ENCODE measurements around the gene UNC5C.
"Not testable (repeated sequence)": the region's sequence is repeated elsewhere in the genome, so short reads cannot be mapped to it uniquely, and the experiment has no call there.

Gene UNC5C

DNA sequence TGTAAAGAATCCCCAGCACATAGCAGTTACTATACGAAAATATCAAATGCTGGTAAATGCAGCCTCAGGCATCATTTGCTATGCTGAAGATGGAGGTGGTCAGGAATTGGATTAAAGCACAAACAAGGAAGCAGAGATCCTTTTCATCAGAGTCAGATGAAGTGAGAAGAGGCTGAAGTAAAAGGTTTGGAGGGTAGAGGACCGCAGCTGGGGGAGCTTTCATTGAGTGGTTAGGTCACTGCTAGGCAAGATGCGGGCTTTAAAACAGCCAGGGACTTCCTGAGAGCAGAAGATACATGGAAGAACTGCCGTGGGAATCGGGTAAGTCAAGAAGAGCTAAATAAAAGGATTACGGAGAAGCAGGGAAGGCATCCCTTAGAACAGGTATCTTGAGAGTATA lies 351.4 kb downstream of the UNC5C start:
- Mint-ChIP-seq H3K27me3 (no peaks in the 10 kb centered on the region), H3K27ac (no peak overlapping the region), H3K36me3 (ENCODE audit: insufficient read depth) (no peaks in the 10 kb centered on the region), H3K4me3 (no peak overlapping the region), H3K4me1 (ENCODE audit: low read depth in 2 of 2) (peaks cover 0 to 3% of the 10 kb centered on the region in 2 donors), H3K9me3 (peaks cover 8 to 11% of the 10 kb centered on the region in 2 donors)
- DNase-seq (no peak), ATAC-seq (replicated peaks) (no peak)

DNA sequence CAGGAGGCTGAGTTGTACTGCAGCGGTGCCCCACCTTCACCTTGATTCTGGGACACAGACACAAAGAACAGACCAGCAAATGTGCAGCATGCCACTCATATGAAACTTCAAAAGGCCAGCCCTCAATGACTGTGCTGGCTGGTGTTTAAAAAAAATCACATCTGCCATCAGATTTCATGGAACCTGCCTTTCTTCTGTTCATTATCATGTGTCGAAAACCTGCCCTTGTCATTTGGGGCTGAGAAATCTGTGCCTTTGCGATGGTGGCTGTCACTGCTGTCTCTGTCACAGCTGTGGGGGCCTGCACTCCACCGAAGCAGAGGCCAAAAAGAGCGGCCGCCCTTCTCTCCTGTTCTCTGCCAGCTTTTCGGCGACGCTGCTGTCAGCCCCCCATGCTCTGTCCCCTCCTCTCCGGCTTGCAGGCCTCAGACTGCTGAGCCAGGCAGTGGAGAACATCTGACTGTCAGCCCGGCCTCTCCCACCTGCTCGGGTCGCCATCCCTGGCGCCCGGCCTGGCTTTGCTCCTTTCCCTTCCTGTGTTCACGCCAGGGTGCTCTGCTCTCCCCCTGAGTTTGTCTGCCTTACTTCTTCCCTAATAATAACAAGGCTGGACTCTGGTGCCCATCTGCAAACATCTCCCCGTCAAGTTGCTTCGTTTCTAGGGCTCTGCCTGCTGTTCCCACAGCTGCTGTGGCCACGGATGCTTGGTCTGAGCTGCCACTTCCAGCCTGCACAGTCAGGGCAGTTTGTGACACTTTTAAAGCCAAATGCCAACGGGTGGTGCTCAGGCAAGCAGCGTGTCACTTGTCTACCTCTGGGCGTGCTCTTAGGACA lies 355.2 kb downstream of the UNC5C start:
- peaks cover 6 to 7% of the 10 kb centered on the region in 2 donors for H3K9me3 Mint-ChIP-seq
- H3K4me1 Mint-ChIP-seq (ENCODE audit: low read depth in 2 of 2), result peaks cover 0 to 5% of the 10 kb centered on the region in 2 donors
- H3K27ac Mint-ChIP-seq, result no peak overlapping the region
- DNase-seq, result no peak
- H3K27me3 Mint-ChIP-seq, result no peaks in the 10 kb centered on the region
- ATAC-seq (replicated peaks), result no peak
- no peaks in the 10 kb centered on the region for H3K36me3 Mint-ChIP-seq (ENCODE audit: insufficient read depth)
- H3K4me3 Mint-ChIP-seq, result no peak overlapping the region

DNA sequence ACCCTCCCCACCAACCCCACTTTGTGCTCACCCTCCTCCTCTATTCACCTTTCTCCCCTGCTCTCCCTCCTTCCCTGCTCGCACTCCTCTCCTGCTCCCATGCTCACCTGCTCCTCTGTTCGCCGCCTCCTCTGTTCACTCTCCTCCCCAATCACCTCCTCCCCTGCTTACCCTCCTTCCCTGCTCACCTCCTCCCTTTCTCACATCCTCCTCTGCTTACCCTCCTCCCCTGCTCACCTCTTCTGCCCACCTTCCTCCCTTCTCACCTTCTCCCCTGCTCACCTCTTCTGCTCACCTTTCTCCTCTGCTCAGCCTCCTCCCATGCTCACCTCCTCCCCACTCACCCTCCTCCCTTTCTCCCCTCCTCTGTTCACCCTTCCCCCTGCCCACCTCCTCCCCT lies 357.2 kb downstream of the UNC5C start:
- DNase-seq, result no peak
- H3K9me3 Mint-ChIP-seq, result peaks cover 6% of the 10 kb centered on the region in 2 donors
- peaks cover 0 to 5% of the 10 kb centered on the region in 2 donors for H3K4me1 Mint-ChIP-seq (ENCODE audit: low read depth in 2 of 2)
- no peak overlapping the region for H3K27ac Mint-ChIP-seq
- H3K27me3 Mint-ChIP-seq, result no peaks in the 10 kb centered on the region
- H3K4me3 Mint-ChIP-seq, result no peak overlapping the region
- no peak for ATAC-seq (replicated peaks)
- no peaks in the 10 kb centered on the region for H3K36me3 Mint-ChIP-seq (ENCODE audit: insufficient read depth)

DNA sequence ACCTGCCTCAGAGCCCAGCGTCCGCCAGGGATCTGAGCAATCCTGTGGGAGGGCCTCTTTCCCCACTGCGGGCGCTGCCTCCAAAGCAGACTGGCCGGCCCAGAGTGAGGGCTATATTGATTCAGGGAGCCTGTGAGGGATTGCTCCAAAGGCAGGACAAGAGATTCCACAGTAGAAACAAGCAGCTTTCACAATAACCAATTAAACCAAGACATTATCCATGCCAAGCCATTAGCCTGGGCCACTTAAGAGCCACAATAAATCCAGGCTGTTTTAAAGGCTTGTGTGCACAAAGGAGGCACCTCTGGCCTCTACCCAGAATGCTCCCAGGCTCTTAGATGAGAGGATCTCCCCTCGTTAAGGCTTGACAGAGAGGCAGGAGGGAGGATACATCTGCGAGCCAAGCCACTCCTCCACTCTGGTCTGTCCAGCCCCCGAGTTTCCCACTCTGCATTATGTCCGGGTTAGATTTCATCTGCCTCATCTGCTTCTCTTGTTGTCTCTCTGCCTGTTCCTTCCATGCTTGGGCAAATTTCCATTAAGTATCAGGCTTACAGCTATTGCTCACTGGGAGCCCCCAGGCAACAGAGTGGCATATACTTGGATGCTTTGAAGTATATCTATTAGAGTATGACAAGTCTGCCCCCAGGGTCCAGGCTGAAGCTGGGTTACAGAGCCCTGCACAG lies 357.9 kb downstream of the UNC5C start:
- Mint-ChIP-seq H3K27me3 (no peaks in the 10 kb centered on the region), H3K9me3 (peaks cover 6% of the 10 kb centered on the region in 2 donors), H3K4me1 (ENCODE audit: low read depth in 2 of 2) (peaks cover 0 to 5% of the 10 kb centered on the region in 2 donors), H3K27ac (no peak overlapping the region), H3K36me3 (ENCODE audit: insufficient read depth) (no peaks in the 10 kb centered on the region), H3K4me3 (no peak overlapping the region)
- no peak for DNase-seq
- ATAC-seq (replicated peaks), result no peak

GRCh38 chr4:95188701-95189370 lies 359.9 kb downstream of the UNC5C start:
- H3K36me3 Mint-ChIP-seq (ENCODE audit: insufficient read depth), result no peaks in the 10 kb centered on the region
- peak; percentile 46 for ATAC-seq (replicated peaks)
- no peaks in the 10 kb centered on the region for H3K27me3 Mint-ChIP-seq
- no peak for DNase-seq
- peaks cover 2 to 6% of the 10 kb centered on the region in 2 donors for H3K9me3 Mint-ChIP-seq
- H3K4me1 Mint-ChIP-seq (ENCODE audit: low read depth in 2 of 2), result peaks cover 0 to 3% of the 10 kb centered on the region in 2 donors
- no peak overlapping the region for H3K27ac Mint-ChIP-seq
- H3K4me3 Mint-ChIP-seq, result no peak overlapping the region

DNA sequence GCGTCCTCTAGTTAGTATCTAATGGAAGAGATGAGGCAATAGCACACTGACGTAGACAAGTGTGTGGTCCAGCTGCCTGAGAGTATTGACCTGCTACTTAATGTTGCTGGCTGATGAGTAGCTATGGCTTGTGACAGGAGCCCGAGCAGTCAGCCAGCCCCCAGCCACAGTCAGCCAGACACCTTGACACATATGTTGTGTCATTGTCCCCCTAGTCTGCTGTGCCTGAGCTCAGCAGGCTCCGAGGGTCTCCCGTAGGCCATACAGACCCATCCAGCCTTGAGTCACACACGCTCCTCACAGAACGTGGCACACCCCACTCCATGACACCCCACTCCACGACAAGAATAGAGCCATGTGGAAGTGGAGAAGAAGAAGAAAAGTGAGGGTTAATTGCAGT lies 362.1 kb downstream of the UNC5C start:
- H3K27me3 Mint-ChIP-seq, result no peaks in the 10 kb centered on the region
- no peaks in the 10 kb centered on the region for H3K4me1 Mint-ChIP-seq (ENCODE audit: low read depth in 2 of 2)
- H3K27ac Mint-ChIP-seq, result no peak overlapping the region

DNA sequence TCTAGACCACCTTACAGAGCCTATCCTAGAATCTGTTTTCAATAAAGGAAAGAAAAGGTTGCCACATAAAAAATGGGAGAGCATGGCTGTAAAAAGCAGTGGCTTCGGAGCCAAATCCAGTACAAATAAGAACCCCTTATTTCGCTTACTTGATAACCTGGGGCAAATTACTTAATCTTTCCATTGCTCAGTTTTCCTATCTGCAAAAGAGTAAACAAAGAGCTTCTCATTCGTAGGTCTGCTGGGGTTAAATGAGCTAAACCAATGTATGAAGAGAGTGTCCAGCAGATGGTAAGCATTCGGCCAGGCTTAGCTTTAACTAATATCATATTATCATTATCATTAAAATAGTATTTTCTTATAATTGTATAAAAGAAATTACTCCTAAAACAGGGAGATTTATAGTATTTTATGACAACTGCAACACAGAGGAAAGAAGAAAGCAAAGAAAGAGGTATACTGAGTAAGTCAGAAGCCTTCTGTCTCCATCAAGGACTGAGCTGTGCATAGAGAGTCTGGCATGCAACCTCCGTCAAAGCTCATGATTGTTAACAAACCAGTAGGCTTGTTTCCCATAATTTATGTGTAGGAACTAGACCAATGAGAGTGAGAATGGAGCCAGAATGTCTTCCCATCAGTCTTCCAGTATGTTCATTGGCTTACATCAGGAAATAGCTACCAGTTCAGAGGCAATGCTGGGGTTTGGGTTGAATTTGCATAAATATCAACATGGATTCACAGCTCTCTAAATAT lies 364.9 kb downstream of the UNC5C start:
- Mint-ChIP-seq H3K27ac (no peak overlapping the region), H3K36me3 (ENCODE audit: insufficient read depth) (no peaks in the 10 kb centered on the region), H3K4me3 (no peak overlapping the region), H3K4me1 (ENCODE audit: low read depth in 2 of 2) (no peaks in the 10 kb centered on the region), H3K27me3 (no peaks in the 10 kb centered on the region), H3K9me3 (no peaks in the 10 kb centered on the region)
- no peak for DNase-seq
- ATAC-seq (replicated peaks), result no peak

More for the DNA sequence above, 362.1 kb downstream of the UNC5C start:
- DNase-seq (no peak), ATAC-seq (replicated peaks) (no peak)
- Mint-ChIP-seq H3K9me3 (no peaks in the 10 kb centered on the region), H3K4me3 (no peak overlapping the region), H3K36me3 (ENCODE audit: insufficient read depth) (no peaks in the 10 kb centered on the region)

- Mint-ChIP-seq H3K4me1 (ENCODE audit: low read depth in 2 of 2) (no peaks in the 10 kb centered on the region), H3K36me3 (ENCODE audit: insufficient read depth) (no peaks in the 10 kb centered on the region), H3K4me3 (no peak overlapping the region), H3K27me3 (peaks cover 0 to 6% of the 10 kb centered on the region in 2 donors), H3K27ac (peak overlapping the region in 1 of 2 donors; percentile 13), H3K9me3 (peaks cover 0 to 2% of the 10 kb centered on the region in 2 donors)
- no peak for DNase-seq
- no peak for ATAC-seq (replicated peaks)
These were observed 366.8 kb downstream of the UNC5C start for GRCh38 chr4:95181996-95182306.

- Mint-ChIP-seq H3K4me1 (ENCODE audit: low read depth in 2 of 2) (no peaks in the 10 kb centered on the region), H3K4me3 (no peak overlapping the region), H3K27ac (no peak overlapping the region), H3K9me3 (peaks cover 0 to 2% of the 10 kb centered on the region in 2 donors), H3K36me3 (ENCODE audit: insufficient read depth) (no peaks in the 10 kb centered on the region), H3K27me3 (peaks cover 0 to 7% of the 10 kb centered on the region in 2 donors)
- DNase-seq (no peak), ATAC-seq (replicated peaks) (peak; percentile 37)
These were observed 367.4 kb downstream of the UNC5C start for GRCh38 chr4:95181243-95181995.

GRCh38 chr4:95180531-95181242 lies 368.1 kb downstream of the UNC5C start:
- peaks cover 0 to 7% of the 10 kb centered on the region in 2 donors for H3K27me3 Mint-ChIP-seq
- no peak overlapping the region for H3K4me3 Mint-ChIP-seq
- peaks cover 0 to 2% of the 10 kb centered on the region in 2 donors for H3K9me3 Mint-ChIP-seq
- DNase-seq, result no peak
- no peak for ATAC-seq (replicated peaks)
- no peaks in the 10 kb centered on the region for H3K4me1 Mint-ChIP-seq (ENCODE audit: low read depth in 2 of 2)
- no peaks in the 10 kb centered on the region for H3K36me3 Mint-ChIP-seq (ENCODE audit: insufficient read depth)
- no peak overlapping the region for H3K27ac Mint-ChIP-seq

GRCh38 chr4:95178938-95179337 lies 369.8 kb downstream of the UNC5C start:
- Mint-ChIP-seq H3K36me3 (ENCODE audit: insufficient read depth) (no peaks in the 10 kb centered on the region), H3K9me3 (peaks cover 0 to 2% of the 10 kb centered on the region in 2 donors), H3K4me1 (ENCODE audit: low read depth in 2 of 2) (no peaks in the 10 kb centered on the region), H3K27me3 (peaks cover 0 to 7% of the 10 kb centered on the region in 2 donors), H3K4me3 (no peak overlapping the region), H3K27ac (no peak overlapping the region)
- no peak for DNase-seq
- no peak for ATAC-seq (replicated peaks)

GRCh38 chr4:95171377-95171776 lies 377.4 kb downstream of the UNC5C start:
- H3K4me3 Mint-ChIP-seq; ATAC-seq (replicated peaks); H3K9me3 Mint-ChIP-seq; H3K36me3 Mint-ChIP-seq (ENCODE audit: insufficient read depth); H3K4me1 Mint-ChIP-seq (ENCODE audit: low read depth in 2 of 2); H3K27ac Mint-ChIP-seq; H3K27me3 Mint-ChIP-seq; DNase-seq: not testable (repeated sequence)
